IMR-90 (cell line): ENCODE measurements around the gene GPR149. TPM values are rescaled to one million over a fixed set of nuclear protein-coding genes. Genes with fewer than 3 reads are reported as not detected.

Experiments
- ATAC-seq: fragments of 200-7000 bp; cut with Tn5 transposase; 2 replicates; pipeline ENCODE4 v1.9.1; 2020; ENCODE audit warnings: low read depth, mild to moderate bottlenecking, moderate library complexity
- BruUV-seq: library from RNA; stranded (reverse); fragments of 400-500 nt; replicated peaks from 2 replicates; lab custom pipeline; 2021; lab: Mats Ljungman, UMichigan
- CTCF ChIA-PET: fragments of 300-600 bp; formaldehyde crosslinking; extraction: SDS; loops from one replicate; lab custom pipeline; 2021; ENCODE audit warnings: antibody characterized with exemption; lab: Yijun Ruan, JAX
- POLR2A ChIA-PET: fragments of 300-600 bp; sonication (Branson Sonifier 250); formaldehyde crosslinking; loops from one replicate; lab custom pipeline; 2022; ENCODE audit warnings: antibody characterized with exemption; ENCODE audit not compliant: unreplicated experiment; lab: Charles Lee
- DNase-seq: peaks from one replicate; pipeline ENCODE4 v3.0.0; 2013
- H2AFZ ChIP-seq: replicated peaks from 2 replicates; pipeline ENCODE3; 2013; ENCODE audit warnings: low read length, mild to moderate bottlenecking; ENCODE audit not compliant: poor library complexity
- H2AK5ac ChIP-seq: 2 replicates; pipeline ENCODE4 v1.6.1; 2013; ENCODE audit warnings: low read depth, low read length, inconsistent platforms
- H2AK9ac ChIP-seq: replicated peaks from 2 replicates; pipeline ENCODE3; 2013; ENCODE audit warnings: mild to moderate bottlenecking, low read depth, low read length, moderate library complexity; ENCODE audit not compliant: poor library complexity
- H2BK120ac ChIP-seq: 2 replicates; pipeline ENCODE4 v1.6.1; 2013; ENCODE audit warnings: low read depth, low read length, inconsistent platforms
- H2BK15ac ChIP-seq: 3 replicates; pipeline ENCODE4 v1.6.1; 2013; ENCODE audit warnings: low read depth, low read length, inconsistent platforms
- H2BK20ac ChIP-seq: 2 replicates; pipeline ENCODE4 v1.6.1; 2013; ENCODE audit warnings: low read depth, mild to moderate bottlenecking, inconsistent platforms, low read length, moderate library complexity
- H2BK5ac ChIP-seq: 2 replicates; pipeline ENCODE4 v1.6.1; 2013; ENCODE audit warnings: mild to moderate bottlenecking, low read depth, low read length, inconsistent platforms; ENCODE audit not compliant: poor library complexity, severe bottlenecking
- H3K14ac ChIP-seq: replicated peaks from 2 replicates; pipeline ENCODE4 v1.6.1; 2013; ENCODE audit warnings: low read depth, low read length, inconsistent platforms
- H3K18ac ChIP-seq: 2 replicates; pipeline ENCODE4 v1.6.1; 2013; ENCODE audit warnings: low read depth, low read length, control low read depth
- H3K23ac ChIP-seq: 2 replicates; pipeline ENCODE4 v1.6.1; 2013; ENCODE audit warnings: low read depth, low read length, inconsistent platforms
- H3K27ac ChIP-seq: 2 replicates; pipeline ENCODE4 v1.5.1; 2013; ENCODE audit warnings: mild to moderate bottlenecking, control low read depth, low read length; ENCODE audit not compliant: insufficient read depth
- H3K27me3 ChIP-seq: 2 replicates; pipeline ENCODE4 v1.6.1; 2013; ENCODE audit warnings: low read length; ENCODE audit not compliant: control insufficient read depth, insufficient read depth
- H3K36me3 ChIP-seq: 2 replicates; pipeline ENCODE4 v1.6.1; 2013; ENCODE audit warnings: low read length, mixed read lengths; ENCODE audit not compliant: control insufficient read depth, insufficient read depth
- H3K4ac ChIP-seq: 2 replicates; pipeline ENCODE4 v1.6.1; 2013; ENCODE audit warnings: low read depth, low read length, inconsistent platforms
- H3K4me1 ChIP-seq: 2 replicates; pipeline ENCODE4 v1.6.1; 2013; ENCODE audit warnings: low read length, mixed read lengths; ENCODE audit not compliant: control insufficient read depth, insufficient read depth
- H3K4me2 ChIP-seq: 2 replicates; pipeline ENCODE4 v1.6.1; 2013; ENCODE audit warnings: low read depth, mild to moderate bottlenecking, control low read depth, low read length, moderate library complexity
- H3K4me3 ChIP-seq: 2 replicates; pipeline ENCODE4 v1.5.1; 2013; ENCODE audit warnings: low read depth, mild to moderate bottlenecking, control low read depth, low read length, moderate library complexity; ENCODE audit not compliant: insufficient read depth
- H3K56ac ChIP-seq: 2 replicates; pipeline ENCODE4 v1.6.1; 2013; ENCODE audit warnings: low read length, inconsistent platforms; ENCODE audit not compliant: insufficient read depth; ENCODE audit errors: extremely low read depth
- H3K79me1 ChIP-seq, 2 experiments: 2 replicates each; pipeline ENCODE4 v1.6.1; 2013; ENCODE audit warnings: low read length in 2 of 2, inconsistent platforms in 1 of 2, low read depth in 1 of 2
- H3K9ac ChIP-seq: 2 replicates; pipeline ENCODE4 v1.6.1; 2013; ENCODE audit warnings: low read depth, low read length, control low read depth
- H3K9me1 ChIP-seq: 2 replicates; pipeline ENCODE4 v1.6.1; 2013; ENCODE audit warnings: low read length, inconsistent platforms; ENCODE audit not compliant: insufficient read depth
- H3K9me3 ChIP-seq: 2 replicates; pipeline ENCODE4 v1.6.1; 2013; ENCODE audit warnings: low read length; ENCODE audit not compliant: control insufficient read depth, insufficient read depth
- H4K20me1 ChIP-seq: 2 replicates; pipeline ENCODE4 v1.6.1; 2013; ENCODE audit warnings: low read length, inconsistent platforms; ENCODE audit not compliant: insufficient read depth
- H4K5ac ChIP-seq: 2 replicates; pipeline ENCODE4 v1.6.1; 2013; ENCODE audit warnings: mild to moderate bottlenecking, low read depth, low read length, control low read depth
- H4K8ac ChIP-seq, 2 experiments: 2 replicates each; pipeline ENCODE4 v1.6.1; 2013; ENCODE audit warnings: low read depth in 2 of 2, low read length in 2 of 2, control low read depth in 1 of 2, inconsistent platforms in 1 of 2
- H4K91ac ChIP-seq: 2 replicates; pipeline ENCODE4 v1.6.1; 2013; ENCODE audit warnings: low read depth, low read length, inconsistent platforms; ENCODE audit not compliant: insufficient read depth
- BHLHE40 ChIP-seq: fragments of 150-350 bp; IDR thresholded peaks from 2 replicates; pipeline ENCODE4 v1.6.1; 2016; ENCODE audit warnings: mild to moderate bottlenecking, low read depth, low read length
- CEBPB ChIP-seq: IDR thresholded peaks from 2 replicates; pipeline ENCODE4 v1.6.1; 2012; ENCODE audit warnings: low read depth, low read length, improper control_type of control experiment
- CHD1 ChIP-seq: IDR thresholded peaks from 2 replicates; pipeline ENCODE4 v1.6.1; 2012; ENCODE audit warnings: low read depth, low read length, improper control_type of control experiment
- FOS ChIP-seq: fragments of 150-350 bp; IDR thresholded peaks from 2 replicates; pipeline ENCODE4 v1.6.1; 2016; ENCODE audit warnings: low read depth, low read length
- MAFK ChIP-seq: IDR thresholded peaks from 2 replicates; pipeline ENCODE4 v1.6.1; 2012; ENCODE audit warnings: low read depth, low read length, improper control_type of control experiment
- MXI1 ChIP-seq: IDR thresholded peaks from 2 replicates; pipeline ENCODE4 v1.6.1; 2012; ENCODE audit warnings: low read depth, mild to moderate bottlenecking, low read length, moderate library complexity, borderline replicate concordance
- NFE2L2 ChIP-seq: fragments of 150-350 bp; IDR thresholded peaks from 2 replicates; pipeline ENCODE4 v1.6.1; 2016; ENCODE audit warnings: low read depth, mild to moderate bottlenecking, low read length
- POLR2A ChIP-seq: IDR thresholded peaks from 2 replicates; pipeline ENCODE4 v1.6.1; 2012; ENCODE audit warnings: mild to moderate bottlenecking, low read depth, low read length
- RAD21 ChIP-seq: IDR thresholded peaks from 2 replicates; pipeline ENCODE4 v1.6.1; 2012; ENCODE audit warnings: low read length, improper control_type of control experiment
- RFX5 ChIP-seq: IDR thresholded peaks from 2 replicates; pipeline ENCODE4 v1.8.0; 2012; ENCODE audit warnings: low read depth, mild to moderate bottlenecking, low read length, moderate library complexity
- SMC3 ChIP-seq: fragments of 150-350 bp; IDR thresholded peaks from 2 replicates; pipeline ENCODE4 v1.6.1; 2016; ENCODE audit warnings: low read depth, mild to moderate bottlenecking, antibody characterized with exemption, low read length, moderate library complexity
- WGBS, 2 experiments: methylation state at CpG; one replicate each; pipeline versions ENCODE4 v1.1.5 to v1.1.7; 2013; ENCODE audit warnings: missing lambda C conversion rate in 2 of 2; ENCODE audit not compliant: insufficient read length in 1 of 2; ENCODE audit errors: extremely low coverage in 2 of 2; 5-methylcytosine and 5-hydroxymethylcytosine counted together
- dilution Hi-C: fragments of 300-500 bp; cut with HindIII; formaldehyde crosslinking; loops from one replicate; pipeline ENCODE4 v1.14.3; 2018; ENCODE audit warnings: low sequenced_read_pairs; ENCODE audit not compliant: unreplicated experiment
- in situ Hi-C: fragments of 300-500 bp; cut with MboI; formaldehyde crosslinking; loops from 3 replicates; pipeline ENCODE4 v1.14.3; 2019; ENCODE audit warnings: low sequenced_read_pairs, inconsistent platforms, mixed read lengths
- intact Hi-C: fragments of 100-400 bp; cut with micrococcal nuclease; formaldehyde crosslinking; loops from 2 replicates; pipeline ENCODE4 v1.10.0; 2022
- polyA plus RNA-seq, 3 experiments: library from polyadenylated mRNA; depleted of rRNA; stranded (reverse); fragments of >200 nt; gene quantifications; 2 replicates each; pipeline ENCODE4 v1.2.3, GENCODE V29; 2012; ENCODE audit warnings: low replicate concordance in 1 of 3
- total RNA-seq: library from RNA; depleted of rRNA; stranded (reverse); fragments of >200 nt; gene quantifications from 2 replicates; pipeline ENCODE4 v1.2.3, GENCODE V29; 2012
- TF ChIP-seq, protein P1 (sequence below): fragments of 150-350 bp; IDR thresholded peaks from 2 replicates; pipeline ENCODE4 v1.6.1; 2017; ENCODE audit warnings: mild to moderate bottlenecking, antibody characterized with exemption, low read length, low read depth
- TF ChIP-seq, protein P2 (sequence below): fragments of 150-350 bp; IDR thresholded peaks from 2 replicates; pipeline ENCODE4 v1.6.1; 2016; ENCODE audit warnings: low read depth, mild to moderate bottlenecking, low read length, moderate library complexity, borderline replicate concordance

Gene GPR149
- total and polyA plus RNA-seq, 2 of the 4 experiments (the other 2 are of a cell fraction), result not detected

- no peak for TF ChIP-seq MAFK
Observed at GRCh38 chr3:154398084-154398967, 31.7 kb downstream of the GPR149 start (continued).

DNA sequence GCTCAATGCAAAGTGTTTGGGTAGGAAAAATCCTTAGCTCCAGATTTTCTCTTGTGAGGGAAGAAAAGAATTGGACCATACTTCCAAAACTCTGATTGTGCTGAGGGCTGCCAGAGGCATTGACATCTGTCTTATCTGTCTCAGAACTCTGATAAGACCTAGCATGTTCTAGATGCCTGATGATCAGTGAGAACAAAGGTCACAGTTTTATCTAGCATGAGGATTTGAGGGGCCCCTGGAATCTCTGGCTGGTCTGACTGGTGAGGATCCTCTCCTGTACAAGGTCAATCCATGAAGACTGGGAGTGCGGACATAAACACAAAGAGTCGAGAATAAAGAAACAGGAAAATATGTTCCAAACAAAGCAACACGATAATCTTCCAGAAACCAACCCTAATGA, 40.1 kb downstream of the GPR149 start:
- Histone ChIP-seq H2BK120ac (no peak overlapping the region), H3K4ac (no peak overlapping the region), H3K23ac (no peak overlapping the region), H3K14ac (no peak overlapping the region), H3K4me2 (no peak overlapping the region), H3K4me1 (no peaks in the 10 kb centered on the region), H4K20me1 (no peaks in the 10 kb centered on the region), H2BK15ac (no peak overlapping the region), H3K9me3 (no peaks in the 10 kb centered on the region), H3K56ac (no peak overlapping the region), H4K5ac (no peak overlapping the region), H3K4me3 (no peak overlapping the region), H2AK5ac (no peak overlapping the region), H2BK5ac (no peak overlapping the region), H3K36me3 (no peaks in the 10 kb centered on the region), H2AFZ (no peak overlapping the region), H3K9ac (no peak overlapping the region), H3K9me1 (no peaks in the 10 kb centered on the region), H4K8ac (no peak overlapping the region), H2AK9ac (no peak overlapping the region), H3K18ac (no peak overlapping the region), H2BK20ac (no peak overlapping the region), H4K91ac (no peak overlapping the region), H3K27ac (no peak overlapping the region), H3K79me1 (no peaks in the 10 kb centered on the region), H3K27me3 (no peaks in the 10 kb centered on the region)
- POLR2A ChIA-PET, result no interaction called here
- ATAC-seq, result no peak
- no TSS peak for BruUV-seq
- no CpG with 5 or more reads among the region's 3 CpGs for WGBS, 2 experiments
- no peak for DNase-seq
- intact Hi-C loops, result no loop called here
- in situ Hi-C loops, result no loop called here
- CTCF ChIA-PET, result no interaction called here
- dilution Hi-C loops, result no loop called here
- TF ChIP-seq BHLHE40, result no peak
- TF ChIP-seq NFE2L2, result no peak
- TF ChIP-seq POLR2A, result no peak
- no peak for TF ChIP-seq MAFK
- no peak for TF ChIP-seq CHD1
- TF ChIP-seq, protein P1, sequence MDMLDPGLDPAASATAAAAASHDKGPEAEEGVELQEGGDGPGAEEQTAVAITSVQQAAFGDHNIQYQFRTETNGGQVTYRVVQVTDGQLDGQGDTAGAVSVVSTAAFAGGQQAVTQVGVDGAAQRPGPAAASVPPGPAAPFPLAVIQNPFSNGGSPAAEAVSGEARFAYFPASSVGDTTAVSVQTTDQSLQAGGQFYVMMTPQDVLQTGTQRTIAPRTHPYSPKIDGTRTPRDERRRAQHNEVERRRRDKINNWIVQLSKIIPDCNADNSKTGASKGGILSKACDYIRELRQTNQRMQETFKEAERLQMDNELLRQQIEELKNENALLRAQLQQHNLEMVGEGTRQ, result no peak
- TF ChIP-seq, protein P2, sequence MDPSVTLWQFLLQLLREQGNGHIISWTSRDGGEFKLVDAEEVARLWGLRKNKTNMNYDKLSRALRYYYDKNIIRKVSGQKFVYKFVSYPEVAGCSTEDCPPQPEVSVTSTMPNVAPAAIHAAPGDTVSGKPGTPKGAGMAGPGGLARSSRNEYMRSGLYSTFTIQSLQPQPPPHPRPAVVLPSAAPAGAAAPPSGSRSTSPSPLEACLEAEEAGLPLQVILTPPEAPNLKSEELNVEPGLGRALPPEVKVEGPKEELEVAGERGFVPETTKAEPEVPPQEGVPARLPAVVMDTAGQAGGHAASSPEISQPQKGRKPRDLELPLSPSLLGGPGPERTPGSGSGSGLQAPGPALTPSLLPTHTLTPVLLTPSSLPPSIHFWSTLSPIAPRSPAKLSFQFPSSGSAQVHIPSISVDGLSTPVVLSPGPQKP, result no peak
- TF ChIP-seq RFX5, result no peak
- TF ChIP-seq RAD21, result no peak
- no peak for TF ChIP-seq MXI1
- TF ChIP-seq FOS, result no peak
- no peak for TF ChIP-seq CEBPB
- TF ChIP-seq SMC3, result no peak
